CD4-positive, alpha-beta T cell treated with Interferon alpha-2 for 1 hour (primary cell): ENCODE results near the gene MROH9.
"Not testable (repeated sequence)": the region's sequence is repeated elsewhere in the genome, so short reads cannot be mapped to it uniquely, and the experiment has no call there.

ENCODE experiments used
- DNase-seq, 2 donors: peaks; one replicate each; pipeline ENCODE4 v3.0.0-alpha.2; 2020 to 2022

Gene MROH9

GRCh38 chr1:170935231-170935630, at the start of gene MROH9:
TSS of gene MROH9 (plus strand) at chr1:170935534. CDS start at chr1:170945557, 10,023 bp downstream.
- DNase-seq = no peak

GRCh38 chr1:170885551-170885950, 49.8 kb upstream of the MROH9 start:
- DNase-seq = no peak

GRCh38 chr1:170886460-170886859, 48.9 kb upstream of the MROH9 start:
- no peak for DNase-seq

GRCh38 chr1:170887726-170888125, 47.6 kb upstream of the MROH9 start:
- DNase-seq = no peak

GRCh38 chr1:170891872-170892271, 43.5 kb upstream of the MROH9 start:
- DNase-seq = no peak

GRCh38 chr1:170893655-170894297, 41.6 kb upstream of the MROH9 start:
- DNase-seq = no peak

GRCh38 chr1:170903961-170904360, 31.4 kb upstream of the MROH9 start:
- DNase-seq = no peak

- no peak for DNase-seq
Measured at GRCh38 chr1:170908942-170909341, 26.4 kb upstream of the MROH9 start.

- no peak for DNase-seq
Measured at GRCh38 chr1:170910273-170910672, 25.1 kb upstream of the MROH9 start.

GRCh38 chr1:170917373-170917772, 18.0 kb upstream of the MROH9 start:
- DNase-seq = no peak

- not testable (repeated sequence) for DNase-seq
Measured at GRCh38 chr1:170924656-170925055, 10.7 kb upstream of the MROH9 start.

GRCh38 chr1:170927955-170928840, 7.1 kb upstream of the MROH9 start:
- DNase-seq = no peak

- DNase-seq = no peak
Measured at GRCh38 chr1:170929412-170929834, 5.9 kb upstream of the MROH9 start.

- DNase-seq = peak in 1 of 2 donors; percentile 46
Measured at GRCh38 chr1:170929835-170930554, 5.3 kb upstream of the MROH9 start.

GRCh38 chr1:170931650-170932049, 3.7 kb upstream of the MROH9 start:
- DNase-seq = no peak

- DNase-seq = no peak
Measured at GRCh38 chr1:170932236-170932635, 3.1 kb upstream of the MROH9 start.

- DNase-seq = no peak
Measured at GRCh38 chr1:170938281-170938680, 2.9 kb downstream of the MROH9 start.

GRCh38 chr1:170939476-170939875, 4.1 kb downstream of the MROH9 start:
- DNase-seq = no peak

- not testable (repeated sequence) for DNase-seq
Measured at GRCh38 chr1:170951744-170952143, 16.4 kb downstream of the MROH9 start.

GRCh38 chr1:170959385-170959784, 24.1 kb downstream of the MROH9 start:
- no peak for DNase-seq

- no peak for DNase-seq
Measured at GRCh38 chr1:170964506-170964905, 29.2 kb downstream of the MROH9 start.

GRCh38 chr1:170967042-170967910, 31.9 kb downstream of the MROH9 start:
- DNase-seq = peak in 1 of 2 donors; percentile 13
